K562 (cell line): ENCODE measurements around the gene WDR90.

Source experiments
- CAMTA2 ChIP-seq: fragments of 250-450 bp; sonication (Bioruptor Pico); conservative IDR thresholded peaks from 2 replicates; pipeline ENCODE4 v1.5.1; 2022
- CTCF ChIP-seq, 3 experiments: IDR thresholded peaks in 2 of 3; conservative IDR thresholded peaks in 1 of 3; 2 replicates each; pipeline ENCODE4 v1.5.1; 2011 to 2012; ENCODE audit warnings: low read length in 3 of 3, mild to moderate bottlenecking in 3 of 3, control low read depth in 2 of 3, improper control_type of control experiment in 1 of 3, inconsistent platforms in 1 of 3, low read depth in 1 of 3, mixed read lengths in 1 of 3, moderate library complexity in 1 of 3; ENCODE audit not compliant: insufficient read depth in 2 of 3
- NR3C1 ChIP-seq: sonication (generic); formaldehyde crosslinking; IDR thresholded peaks from 2 replicates; pipeline ENCODE4 v1.8.1; 2022; ENCODE audit warnings: missing genetic modification reagents
- RB1 ChIP-seq: fragments of 450-650 bp; IDR thresholded peaks from 2 replicates; pipeline ENCODE4 v1.6.1; 2017; ENCODE audit warnings: low read depth, mild to moderate bottlenecking
- ZNF76 ChIP-seq: fragments of 250-450 bp; sonication (Bioruptor Pico); IDR thresholded peaks from 2 replicates; pipeline ENCODE4 v1.4.0; 2020; ENCODE audit warnings: mild to moderate bottlenecking, moderate library complexity, borderline replicate concordance

DNA sequence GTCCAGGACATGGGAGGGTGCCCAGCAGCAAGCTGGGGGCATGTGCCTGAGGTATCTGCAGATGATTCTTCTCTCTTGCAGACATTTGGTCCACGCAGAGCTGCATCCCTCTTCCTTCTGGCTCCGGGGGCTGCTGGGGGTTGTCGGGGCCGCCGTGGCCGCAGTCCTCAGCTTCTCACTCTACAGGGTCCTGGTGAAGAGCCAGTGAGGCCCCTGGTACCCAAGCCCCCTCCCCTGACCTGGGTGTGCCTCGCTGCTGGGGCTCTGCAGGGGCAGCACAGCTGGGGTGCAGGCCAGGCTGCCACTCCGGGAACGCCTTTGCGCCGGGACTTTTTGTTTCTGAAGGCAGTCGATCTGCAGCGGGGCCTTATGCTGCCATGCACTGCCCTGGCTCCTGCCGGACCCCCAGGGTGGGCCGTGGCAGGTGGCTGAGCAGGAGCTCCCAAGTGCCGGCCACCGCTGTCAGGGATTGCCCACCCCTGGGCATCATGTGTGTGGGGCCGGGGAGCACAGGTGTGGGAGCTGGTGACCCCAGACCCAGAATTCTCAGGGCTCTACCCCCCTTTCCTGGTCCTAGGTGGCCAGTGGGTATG is 24.3 kb downstream of the WDR90 start:
- no peak for TF ChIP-seq RB1
- TF ChIP-seq CAMTA2 (CRISPR knock-in tag) = no peak
- TF ChIP-seq CTCF (IDR thresholded peaks at IDR 0.05 in 2 of 3, conservative IDR thresholded peaks at IDR 0.05 in 1 of 3; ENCODE audit: insufficient read depth in 2 of 3, low read depth in 1 of 3, low read length in 3 of 3) = no peak
- TF ChIP-seq ZNF76 (CRISPR knock-in tag) = no peak
- TF ChIP-seq NR3C1 (CRISPR knock-in tag) = no peak
